ENCODE measurements around the gene PADI2. TPM values are rescaled to one million over a fixed set of nuclear protein-coding genes. Genes with fewer than 3 reads are reported as not detected.

Gene PADI2
- total RNA-seq, 2 donors from 2014 or later, result 2.3 to 3.0 TPM

- no peaks in the 10 kb centered on the region for H3K36me3 ChIP-seq (replicated peaks in 1 of 2; ENCODE audit: insufficient read depth in 1 of 2, low read depth in 2 of 2)
- DNase-seq (no peak), ATAC-seq (no peak)
- H3K27ac ChIP-seq, result no peak overlapping the region
- intact Hi-C loops (cut with DNase I), result no loop called here
- no peaks in the 10 kb centered on the region for H3K4me1 ChIP-seq
- no peak overlapping the region for H3K4me3 ChIP-seq
- WGBS, 2 donors, result 88% methylated on average over 2 of the region's 2 CpGs
- H3K9me3 ChIP-seq, result no peaks in the 10 kb centered on the region
- H3K27me3 ChIP-seq, result no peaks in the 10 kb centered on the region
- no peak for TF ChIP-seq POLR2A (IDR thresholded peaks at IDR 0.05)
- no peak for TF ChIP-seq CTCF (IDR thresholded peaks at IDR 0.05)
Measured at GRCh38 chr1:17102232-17102631, 17.0 kb downstream of the PADI2 start.

DNA sequence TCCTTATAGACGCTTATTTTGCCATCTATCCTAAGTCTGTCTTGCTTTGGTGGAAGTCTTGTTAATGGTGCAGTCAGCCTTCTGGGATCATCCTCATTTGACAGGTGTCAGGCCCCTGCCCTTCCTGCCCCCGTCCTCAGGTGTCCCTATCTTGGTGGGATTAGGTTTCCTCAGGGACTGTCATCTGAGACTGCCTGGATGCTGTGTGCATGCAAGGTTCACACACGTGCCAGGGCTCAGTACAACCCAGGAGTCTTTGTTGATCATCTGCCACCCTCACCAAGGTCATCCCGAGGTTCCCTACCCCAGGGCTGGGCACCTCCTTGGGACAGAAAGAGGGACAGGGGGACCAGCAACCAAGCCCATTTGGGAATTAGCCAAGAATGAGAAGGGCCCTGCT is 18.0 kb downstream of the PADI2 start:
- no peak for ATAC-seq
- DNase-seq, result no peak
- WGBS, 2 donors, result 69 to 79% methylated on average over 3 to 4 of the region's 4 CpGs
- no peak overlapping the region for H3K4me3 ChIP-seq
- H3K36me3 ChIP-seq (replicated peaks in 1 of 2; ENCODE audit: insufficient read depth in 1 of 2, low read depth in 2 of 2), result no peaks in the 10 kb centered on the region
- no peaks in the 10 kb centered on the region for H3K4me1 ChIP-seq
- H3K27ac ChIP-seq, result no peak overlapping the region
- no peak for TF ChIP-seq POLR2A (IDR thresholded peaks at IDR 0.05)
- no peak for TF ChIP-seq CTCF (IDR thresholded peaks at IDR 0.05)
- H3K27me3 ChIP-seq, result no peaks in the 10 kb centered on the region
- H3K9me3 ChIP-seq, result no peaks in the 10 kb centered on the region
- intact Hi-C loops (cut with DNase I), result no loop called here

GRCh38 chr1:17099616-17100340 is 19.5 kb downstream of the PADI2 start:
- no peaks in the 10 kb centered on the region for H3K27me3 ChIP-seq
- intact Hi-C loops (cut with DNase I), result no loop called here
- TF ChIP-seq CTCF (IDR thresholded peaks at IDR 0.05), result no peak
- TF ChIP-seq POLR2A (IDR thresholded peaks at IDR 0.05), result no peak
- H3K4me1 ChIP-seq, result no peaks in the 10 kb centered on the region
- no peak overlapping the region for H3K27ac ChIP-seq
- WGBS, 2 donors, result 82 to 88% methylated on average over 10 of the region's 10 CpGs
- H3K36me3 ChIP-seq (replicated peaks in 1 of 2; ENCODE audit: insufficient read depth in 1 of 2, low read depth in 2 of 2), result no peaks in the 10 kb centered on the region
- H3K9me3 ChIP-seq, result no peaks in the 10 kb centered on the region
- no peak overlapping the region for H3K4me3 ChIP-seq
- ATAC-seq (no peak), DNase-seq (no peak)

- Histone ChIP-seq H3K4me1 (no peaks in the 10 kb centered on the region), H3K27me3 (no peaks in the 10 kb centered on the region), H3K27ac (no peak overlapping the region), H3K9me3 (no peaks in the 10 kb centered on the region), H3K36me3 (replicated peaks in 1 of 2; ENCODE audit: insufficient read depth in 1 of 2, low read depth in 2 of 2) (no peaks in the 10 kb centered on the region), H3K4me3 (no peak overlapping the region)
- DNase-seq (no peak), ATAC-seq (no peak)
- 73 to 79% methylated on average over 10 to 12 of the region's 13 CpGs for WGBS, 2 donors
- TF ChIP-seq CTCF (IDR thresholded peaks at IDR 0.05), result no peak
- no peak for TF ChIP-seq POLR2A (IDR thresholded peaks at IDR 0.05)
- intact Hi-C loops (cut with DNase I), result no loop called here
Measured at GRCh38 chr1:17098446-17099317, 20.6 kb downstream of the PADI2 start.

Data from body of pancreas (tissue), 4 donors.